HepG2 (cell line): Measurements from ENCODE around the gene PEX10. TPM values are rescaled to one million over a fixed set of nuclear protein-coding genes. Genes with fewer than 3 reads are reported as not detected.

Experiments used
- CEBPB ChIP-seq: IDR thresholded peaks from 2 replicates; pipeline ENCODE4 v1.6.1; 2011; ENCODE audit warnings: low read depth, low read length, improper control_type of control experiment, borderline replicate concordance
- DNMT3B ChIP-seq: conservative IDR thresholded peaks from 2 replicates; pipeline ENCODE4 v1.6.1; 2016; ENCODE audit warnings: missing biosample characterization, control low read depth
- MEF2D ChIP-seq: sonication (generic); formaldehyde crosslinking; IDR thresholded peaks from 2 replicates; pipeline ENCODE4 v1.5.1; 2020; ENCODE audit warnings: mild to moderate bottlenecking, missing genetic modification reagents
- MTF2 ChIP-seq: sonication (generic); formaldehyde crosslinking; IDR thresholded peaks from 2 replicates; pipeline ENCODE4 v1.5.0; 2020; ENCODE audit warnings: missing genetic modification reagents, borderline replicate concordance
- NFYB ChIP-seq: sonication (generic); formaldehyde crosslinking; IDR thresholded peaks from 2 replicates; pipeline ENCODE4 v1.4.0; 2020; ENCODE audit warnings: missing genetic modification reagents
- NR2C2 ChIP-seq: sonication (generic); formaldehyde crosslinking; IDR thresholded peaks from 2 replicates; pipeline ENCODE4 v1.4.0; 2020; ENCODE audit warnings: missing genetic modification reagents, mild to moderate bottlenecking, moderate library complexity, borderline replicate concordance
- PPARG ChIP-seq: conservative IDR thresholded peaks from 2 replicates; pipeline ENCODE4 v1.6.1; 2016; ENCODE audit warnings: missing biosample characterization, missing genetic modification reagents
- RAD51 ChIP-seq: fragments of 450-650 bp; IDR thresholded peaks from 2 replicates; pipeline ENCODE4 v1.6.1; 2016; ENCODE audit warnings: borderline replicate concordance
- RFX1 ChIP-seq: fragments of 450-650 bp; IDR thresholded peaks from 2 replicates; pipeline ENCODE4 v1.6.1; 2017
- TCF7L2 ChIP-seq: IDR thresholded peaks from 2 replicates; pipeline ENCODE4 v1.6.1; 2011; ENCODE audit warnings: mild to moderate bottlenecking, low read depth, low read length, moderate library complexity
- TFAP4 ChIP-seq: sonication (generic); IDR thresholded peaks from 2 replicates; pipeline ENCODE4 v1.6.1; 2016; ENCODE audit warnings: low read depth, borderline replicate concordance
- TGIF2 ChIP-seq: IDR thresholded peaks from 2 replicates; pipeline ENCODE4 v1.6.1; 2016; ENCODE audit warnings: control low read depth, missing compliant biosample characterization
- ZNF329 ChIP-seq: sonication (generic); formaldehyde crosslinking; IDR thresholded peaks from 2 replicates; pipeline ENCODE4 v1.9.0; 2021; ENCODE audit warnings: low read depth, mild to moderate bottlenecking, missing genetic modification reagents
- ZNF333 ChIP-seq: sonication (generic); formaldehyde crosslinking; IDR thresholded peaks from 2 replicates; pipeline ENCODE4 v1.4.0; 2020; ENCODE audit warnings: mild to moderate bottlenecking, missing genetic modification reagents, borderline replicate concordance
- ZNF781 ChIP-seq: sonication (generic); formaldehyde crosslinking; IDR thresholded peaks from 2 replicates; pipeline ENCODE4 v1.5.1; 2020; ENCODE audit warnings: borderline replicate concordance, mild to moderate bottlenecking, missing genetic modification reagents; ENCODE audit errors: not compliant biosample characterization
- ZSCAN21 ChIP-seq: sonication (generic); formaldehyde crosslinking; IDR thresholded peaks from 2 replicates; pipeline ENCODE4 v1.8.0; 2022; ENCODE audit warnings: mild to moderate bottlenecking, missing genetic modification reagents, moderate library complexity, borderline replicate concordance
- ZZZ3 ChIP-seq: sonication (generic); formaldehyde crosslinking; IDR thresholded peaks from 2 replicates; pipeline ENCODE4 v1.4.0; 2020; ENCODE audit warnings: missing genetic modification reagents, mild to moderate bottlenecking, borderline replicate concordance
- polyA plus RNA-seq, 8 experiments: library from polyadenylated mRNA; depleted of rRNA in 3 of 8; stranded (reverse) in 7 of 8; unstranded in 1 of 8; fragments of >200 nt; fragmentation: Illumina TruSeq in 4 of 8; extraction: Trizol in 4 of 8; gene quantifications; 2 replicates each; pipeline versions ENCODE4 v1.2.1 to v1.2.3, GENCODE V29; 2011 to 2016; ENCODE audit warnings: low read depth in 4 of 8, missing spikeins in 1 of 8, mixed read lengths in 1 of 8; ENCODE audit not compliant: insufficient read depth in 1 of 8
- total RNA-seq, 5 experiments: library from RNA; depleted of rRNA; stranded (reverse); fragments of >200 nt; fragmentation: Illumina TruSeq; extraction: Trizol; gene quantifications; 2 replicates each; pipeline ENCODE4 v1.2.3, GENCODE V29; 2016; ENCODE audit warnings: low read depth in 1 of 5
- TF ChIP-seq, protein P1 (sequence below): sonication (generic); formaldehyde crosslinking; IDR thresholded peaks from 2 replicates; pipeline ENCODE4 v1.5.0; 2020; ENCODE audit warnings: mild to moderate bottlenecking, missing genetic modification reagents, borderline replicate concordance
- TF ChIP-seq, protein P2 (sequence below): sonication (generic); formaldehyde crosslinking; IDR thresholded peaks from 2 replicates; pipeline ENCODE4 v1.5.1; 2020; ENCODE audit warnings: mild to moderate bottlenecking, moderate library complexity, missing genetic modification reagents

Gene PEX10
- total and polyA plus RNA-seq, 2 of the 13 experiments (the other 11 are each of a cell fraction or from before 2014, with no cell fraction given): 16.1 to 39.6 TPM

GRCh38 chr1:2411801-2412394 lies 466 bp downstream of the PEX10 start (continued):
- TF ChIP-seq, protein P1, sequence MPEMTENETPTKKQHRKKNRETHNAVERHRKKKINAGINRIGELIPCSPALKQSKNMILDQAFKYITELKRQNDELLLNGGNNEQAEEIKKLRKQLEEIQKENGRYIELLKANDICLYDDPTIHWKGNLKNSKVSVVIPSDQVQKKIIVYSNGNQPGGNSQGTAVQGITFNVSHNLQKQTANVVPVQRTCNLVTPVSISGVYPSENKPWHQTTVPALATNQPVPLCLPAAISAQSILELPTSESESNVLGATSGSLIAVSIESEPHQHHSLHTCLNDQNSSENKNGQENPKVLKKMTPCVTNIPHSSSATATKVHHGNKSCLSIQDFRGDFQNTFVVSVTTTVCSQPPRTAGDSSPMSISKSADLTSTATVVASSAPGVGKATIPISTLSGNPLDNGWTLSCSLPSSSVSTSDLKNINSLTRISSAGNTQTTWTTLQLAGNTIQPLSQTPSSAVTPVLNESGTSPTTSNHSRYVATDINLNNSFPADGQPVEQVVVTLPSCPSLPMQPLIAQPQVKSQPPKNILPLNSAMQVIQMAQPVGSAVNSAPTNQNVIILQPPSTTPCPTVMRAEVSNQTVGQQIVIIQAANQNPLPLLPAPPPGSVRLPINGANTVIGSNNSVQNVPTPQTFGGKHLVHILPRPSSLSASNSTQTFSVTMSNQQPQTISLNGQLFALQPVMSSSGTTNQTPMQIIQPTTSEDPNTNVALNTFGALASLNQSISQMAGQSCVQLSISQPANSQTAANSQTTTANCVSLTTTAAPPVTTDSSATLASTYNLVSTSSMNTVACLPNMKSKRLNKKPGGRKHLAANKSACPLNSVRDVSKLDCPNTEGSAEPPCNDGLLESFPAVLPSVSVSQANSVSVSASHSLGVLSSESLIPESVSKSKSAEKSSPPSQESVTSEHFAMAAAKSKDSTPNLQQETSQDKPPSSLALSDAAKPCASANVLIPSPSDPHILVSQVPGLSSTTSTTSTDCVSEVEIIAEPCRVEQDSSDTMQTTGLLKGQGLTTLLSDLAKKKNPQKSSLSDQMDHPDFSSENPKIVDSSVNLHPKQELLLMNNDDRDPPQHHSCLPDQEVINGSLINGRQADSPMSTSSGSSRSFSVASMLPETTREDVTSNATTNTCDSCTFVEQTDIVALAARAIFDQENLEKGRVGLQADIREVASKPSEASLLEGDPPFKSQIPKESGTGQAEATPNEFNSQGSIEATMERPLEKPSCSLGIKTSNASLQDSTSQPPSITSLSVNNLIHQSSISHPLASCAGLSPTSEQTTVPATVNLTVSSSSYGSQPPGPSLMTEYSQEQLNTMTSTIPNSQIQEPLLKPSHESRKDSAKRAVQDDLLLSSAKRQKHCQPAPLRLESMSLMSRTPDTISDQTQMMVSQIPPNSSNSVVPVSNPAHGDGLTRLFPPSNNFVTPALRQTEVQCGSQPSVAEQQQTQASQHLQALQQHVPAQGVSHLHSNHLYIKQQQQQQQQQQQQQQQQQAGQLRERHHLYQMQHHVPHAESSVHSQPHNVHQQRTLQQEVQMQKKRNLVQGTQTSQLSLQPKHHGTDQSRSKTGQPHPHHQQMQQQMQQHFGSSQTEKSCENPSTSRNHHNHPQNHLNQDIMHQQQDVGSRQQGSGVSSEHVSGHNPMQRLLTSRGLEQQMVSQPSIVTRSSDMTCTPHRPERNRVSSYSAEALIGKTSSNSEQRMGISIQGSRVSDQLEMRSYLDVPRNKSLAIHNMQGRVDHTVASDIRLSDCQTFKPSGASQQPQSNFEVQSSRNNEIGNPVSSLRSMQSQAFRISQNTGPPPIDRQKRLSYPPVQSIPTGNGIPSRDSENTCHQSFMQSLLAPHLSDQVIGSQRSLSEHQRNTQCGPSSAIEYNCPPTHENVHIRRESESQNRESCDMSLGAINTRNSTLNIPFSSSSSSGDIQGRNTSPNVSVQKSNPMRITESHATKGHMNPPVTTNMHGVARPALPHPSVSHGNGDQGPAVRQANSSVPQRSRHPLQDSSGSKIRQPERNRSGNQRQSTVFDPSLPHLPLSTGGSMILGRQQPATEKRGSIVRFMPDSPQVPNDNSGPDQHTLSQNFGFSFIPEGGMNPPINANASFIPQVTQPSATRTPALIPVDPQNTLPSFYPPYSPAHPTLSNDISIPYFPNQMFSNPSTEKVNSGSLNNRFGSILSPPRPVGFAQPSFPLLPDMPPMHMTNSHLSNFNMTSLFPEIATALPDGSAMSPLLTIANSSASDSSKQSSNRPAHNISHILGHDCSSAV: no peak
- TF ChIP-seq CEBPB (no peak), TCF7L2 (no peak), TFAP4 (no peak), PPARG (no peak), RAD51 (no peak), ZNF333 (CRISPR knock-in tag) (peak; percentile 63), DNMT3B (CRISPR knock-in tag) (no peak), NR2C2 (CRISPR knock-in tag) (no peak), NFYB (CRISPR knock-in tag) (no peak), MTF2 (CRISPR knock-in tag) (no peak; the same call in 1 of the 2 replicates), ZNF329 (CRISPR knock-in tag) (no peak), MEF2D (no peak), ZNF781 (CRISPR knock-in tag) (no peak), ZSCAN21 (no peak), ZZZ3 (CRISPR knock-in tag) (0 out of 2 replicates have a peak, but pooled peaks have one; percentile 40), RFX1 (no peak), TGIF2 (CRISPR knock-in tag) (no peak)
- TF ChIP-seq, protein P2, sequence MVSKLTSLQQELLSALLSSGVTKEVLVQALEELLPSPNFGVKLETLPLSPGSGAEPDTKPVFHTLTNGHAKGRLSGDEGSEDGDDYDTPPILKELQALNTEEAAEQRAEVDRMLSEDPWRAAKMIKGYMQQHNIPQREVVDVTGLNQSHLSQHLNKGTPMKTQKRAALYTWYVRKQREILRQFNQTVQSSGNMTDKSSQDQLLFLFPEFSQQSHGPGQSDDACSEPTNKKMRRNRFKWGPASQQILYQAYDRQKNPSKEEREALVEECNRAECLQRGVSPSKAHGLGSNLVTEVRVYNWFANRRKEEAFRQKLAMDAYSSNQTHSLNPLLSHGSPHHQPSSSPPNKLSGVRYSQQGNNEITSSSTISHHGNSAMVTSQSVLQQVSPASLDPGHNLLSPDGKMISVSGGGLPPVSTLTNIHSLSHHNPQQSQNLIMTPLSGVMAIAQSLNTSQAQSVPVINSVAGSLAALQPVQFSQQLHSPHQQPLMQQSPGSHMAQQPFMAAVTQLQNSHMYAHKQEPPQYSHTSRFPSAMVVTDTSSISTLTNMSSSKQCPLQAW (CRISPR knock-in tag): no peak
